ENCODE results near the gene DCHS2.

Gene DCHS2

DNA sequence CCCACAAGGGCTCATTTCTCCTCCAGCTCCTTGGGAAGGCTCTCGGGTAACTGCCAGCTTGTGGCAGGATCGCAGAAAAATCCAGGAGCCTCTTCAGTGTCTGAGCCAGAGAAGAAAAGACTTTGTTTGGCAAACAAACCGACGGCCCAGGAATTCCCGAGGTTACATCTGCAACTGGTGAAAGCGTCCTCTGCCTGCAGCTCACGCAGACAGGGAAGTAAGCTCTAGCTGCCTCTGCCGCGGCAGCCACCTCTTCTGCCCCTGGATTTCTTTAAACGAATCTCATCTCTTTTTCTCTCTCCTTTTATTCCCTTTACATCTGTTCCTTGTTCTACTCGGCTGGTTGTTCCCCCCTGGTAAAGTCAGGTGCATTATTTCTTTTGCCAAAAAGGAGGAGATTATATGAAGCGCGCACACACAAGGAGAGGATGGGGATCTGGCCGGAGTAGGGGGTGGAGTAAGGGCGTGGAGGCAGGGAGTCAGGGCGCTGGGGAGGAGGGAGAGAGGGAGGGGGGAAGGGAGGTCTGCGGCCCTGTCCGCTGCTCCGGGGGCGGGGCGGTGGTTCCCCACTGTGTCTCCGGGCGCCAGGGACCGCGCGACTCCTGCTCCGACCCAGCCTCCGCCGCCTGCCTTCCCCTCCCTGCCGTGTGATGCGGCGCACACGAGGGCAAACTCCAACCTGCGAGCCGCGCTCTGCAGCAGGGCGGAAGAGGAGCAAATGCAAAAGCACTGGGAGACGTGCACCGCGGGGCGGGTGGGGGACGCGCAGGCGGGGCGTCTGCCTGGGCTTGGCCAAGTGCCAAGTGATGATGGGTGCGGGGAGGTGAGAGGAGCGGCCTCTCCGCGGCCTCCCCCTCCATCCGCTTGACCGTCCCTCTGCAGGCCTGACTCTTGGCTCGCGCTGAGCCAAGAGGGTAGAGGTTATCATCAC lies at the start of gene DCHS2:
TSS of gene DCHS2 (minus strand) at position 459 of the 931 bp plus-strand sequence. CDS start at position 15, 444 bp downstream.
- DNase-seq, result no peak

- no peak for DNase-seq
These were observed 42.7 kb upstream of the DCHS2 start for GRCh38 chr4:154534296-154534695.

DNA sequence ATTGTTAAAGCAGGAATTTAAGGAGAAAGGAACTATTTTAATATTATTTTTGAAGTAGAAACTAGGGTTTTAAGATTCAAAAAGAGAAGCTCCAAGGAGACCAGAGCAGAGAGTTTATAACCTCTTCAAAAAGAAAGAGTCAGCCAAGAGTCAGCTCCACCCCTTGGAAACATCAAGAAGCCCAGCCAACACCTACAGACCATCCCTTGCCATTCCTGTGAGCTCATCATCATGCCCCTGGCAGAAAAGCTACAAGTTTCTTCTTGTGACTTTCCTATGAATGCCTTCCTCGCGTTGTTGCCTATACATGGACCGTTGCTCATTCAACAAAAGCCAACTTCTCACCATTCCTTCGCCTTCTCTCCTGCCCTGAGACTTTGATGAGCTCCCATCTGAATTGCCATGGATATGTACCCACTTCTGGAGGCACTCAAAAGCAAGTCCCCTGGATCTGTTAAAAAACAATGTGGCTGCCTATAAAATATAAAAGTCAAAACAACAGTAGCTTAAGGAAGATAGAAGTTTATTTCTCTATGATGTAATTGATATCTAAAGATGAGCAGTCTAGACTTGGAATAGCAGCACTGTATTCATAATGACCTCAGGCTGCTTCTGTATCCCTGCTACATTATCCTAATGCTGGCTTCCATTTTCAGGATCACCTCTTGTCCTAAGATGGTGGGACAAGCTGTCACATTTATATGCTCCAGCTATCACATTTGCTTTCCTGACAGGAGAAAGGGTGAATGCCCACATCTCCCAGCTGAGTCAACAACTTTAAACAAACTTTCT lies 38.3 kb upstream of the DCHS2 start:
- DNase-seq, result no peak

GRCh38 chr4:154528869-154529268 lies 37.3 kb upstream of the DCHS2 start:
- DNase-seq, result no peak

- DNase-seq, result no peak
These were observed 35.7 kb upstream of the DCHS2 start for GRCh38 chr4:154527308-154527707.

DNA sequence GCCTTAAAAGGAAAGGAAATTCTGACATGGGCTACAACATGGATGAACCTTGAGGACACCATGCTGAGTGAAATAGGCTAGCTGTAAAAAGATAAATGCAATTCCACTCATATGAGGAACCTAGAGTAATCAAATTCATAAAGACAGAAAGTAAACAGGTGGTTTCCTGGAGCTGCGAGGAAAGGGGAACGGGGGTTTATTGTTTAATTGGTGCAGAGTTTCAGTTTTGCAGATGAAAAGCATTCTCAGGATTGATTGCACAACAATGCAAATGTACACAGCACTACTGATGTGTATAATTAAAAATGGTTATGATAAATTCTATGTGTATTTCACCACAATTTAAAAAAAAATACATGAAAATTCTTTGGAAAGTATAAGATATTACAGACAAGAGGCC lies 34.6 kb upstream of the DCHS2 start:
- no peak for DNase-seq

- DNase-seq, result no peak
These were observed 30.0 kb upstream of the DCHS2 start for GRCh38 chr4:154521607-154522006.

- DNase-seq, result no peak
These were observed 27.6 kb upstream of the DCHS2 start for GRCh38 chr4:154519214-154519613.

GRCh38 chr4:154517591-154517990 lies 26.0 kb upstream of the DCHS2 start:
- DNase-seq, result no peak

- no peak for DNase-seq
These were observed 24.9 kb upstream of the DCHS2 start for GRCh38 chr4:154516318-154517029.

GRCh38 chr4:154511981-154512380 lies 20.4 kb upstream of the DCHS2 start:
- no peak for DNase-seq

GRCh38 chr4:154511548-154511947 lies 19.9 kb upstream of the DCHS2 start:
- no peak for DNase-seq

GRCh38 chr4:154507156-154507555 lies 15.6 kb upstream of the DCHS2 start:
- DNase-seq, result no peak

DNA sequence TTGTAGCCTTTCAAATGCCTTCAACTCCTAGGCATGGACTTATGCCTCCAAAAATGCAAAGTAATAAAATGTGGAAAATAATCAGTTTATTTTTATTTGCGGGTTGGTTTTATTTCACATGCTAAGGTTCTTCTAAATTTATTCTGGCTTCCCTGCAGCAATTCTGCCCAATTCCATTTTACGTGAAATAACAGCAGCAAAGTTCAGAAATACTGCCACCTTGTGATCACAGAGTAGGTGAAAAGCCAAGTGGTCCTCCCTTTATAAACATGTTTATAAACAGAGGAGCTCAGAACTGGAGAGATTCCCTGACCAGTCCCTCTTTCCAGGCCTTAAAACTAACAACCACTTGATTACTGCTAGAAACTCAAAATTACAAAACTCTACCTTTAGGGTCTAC lies 14.7 kb upstream of the DCHS2 start:
- no peak for DNase-seq

DNA sequence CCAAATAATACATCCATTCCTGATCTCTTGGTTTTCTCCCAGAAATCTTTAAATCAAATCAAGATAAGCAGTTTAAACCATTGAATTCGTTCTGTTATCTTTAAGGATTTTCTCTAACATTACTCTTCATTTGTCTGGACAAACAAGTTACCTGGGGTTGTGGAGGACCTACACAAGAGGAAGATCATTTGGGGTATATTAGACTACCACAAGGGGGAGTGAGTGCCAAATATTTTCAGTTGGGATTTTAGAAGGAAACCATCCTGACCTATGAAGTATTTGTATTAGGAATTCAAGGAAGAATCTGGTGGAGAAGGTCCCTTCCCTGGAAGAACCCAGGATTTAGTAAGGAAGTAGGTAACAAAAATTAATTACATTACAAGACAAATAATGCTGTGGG lies 12.0 kb upstream of the DCHS2 start:
- DNase-seq, result no peak

DNA sequence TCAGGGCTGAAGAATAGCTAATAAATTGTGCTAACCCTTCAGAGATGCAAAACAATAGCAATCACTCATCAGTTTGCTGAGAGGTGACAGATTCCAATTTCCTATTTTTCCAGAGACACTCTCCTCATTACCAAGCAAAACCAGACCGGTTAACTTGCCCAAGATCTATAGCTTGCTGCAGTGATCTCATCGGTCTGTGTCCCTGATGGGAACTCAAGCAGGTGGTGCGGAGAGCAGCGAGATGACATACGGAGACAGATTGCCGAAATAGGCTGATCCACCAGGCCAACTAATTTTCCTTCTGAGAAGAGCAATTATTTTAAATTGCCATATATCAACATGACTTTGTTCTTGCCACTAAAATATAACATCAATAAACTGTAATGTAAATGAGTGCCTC lies 10.5 kb upstream of the DCHS2 start:
- no peak for DNase-seq

DNA sequence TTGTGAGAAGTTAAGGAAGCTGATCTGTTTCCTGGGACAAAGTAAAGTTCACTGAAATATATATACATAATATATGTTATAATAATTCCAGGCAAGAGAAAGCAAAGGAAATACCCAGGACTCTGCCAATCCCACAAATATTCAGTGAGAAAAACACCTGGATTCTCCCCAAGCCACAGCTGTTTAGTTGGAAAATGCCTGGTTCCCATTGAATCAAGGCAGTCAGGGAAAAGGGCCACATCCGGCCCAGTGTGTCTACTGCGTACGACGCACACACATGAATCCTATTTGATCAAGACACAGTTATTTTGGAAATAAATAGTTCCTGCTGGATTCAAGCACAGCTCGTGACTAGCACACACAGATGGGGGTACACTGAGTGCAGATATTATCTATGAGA lies 6.3 kb upstream of the DCHS2 start:
- DNase-seq, result no peak

DNA sequence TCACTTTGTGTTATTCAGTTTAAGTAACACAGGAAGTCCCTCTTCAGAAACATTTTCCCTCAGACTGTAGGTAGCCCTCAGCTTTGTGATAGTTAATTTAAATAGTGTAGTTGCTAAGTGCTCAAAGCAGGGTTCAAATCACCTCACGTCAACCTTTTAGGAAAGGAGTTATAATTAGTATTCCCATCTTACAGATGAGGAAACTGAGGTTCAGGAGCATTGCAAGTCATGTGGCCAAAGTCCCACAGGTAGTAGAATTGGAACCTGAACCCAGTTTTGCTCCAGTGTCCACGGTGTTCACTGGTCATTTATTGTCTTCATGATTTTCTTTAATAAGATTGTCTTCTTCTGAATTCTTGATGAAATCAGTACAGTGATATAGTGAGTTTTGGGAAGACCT lies 4.3 kb upstream of the DCHS2 start:
- no peak for DNase-seq

DNA sequence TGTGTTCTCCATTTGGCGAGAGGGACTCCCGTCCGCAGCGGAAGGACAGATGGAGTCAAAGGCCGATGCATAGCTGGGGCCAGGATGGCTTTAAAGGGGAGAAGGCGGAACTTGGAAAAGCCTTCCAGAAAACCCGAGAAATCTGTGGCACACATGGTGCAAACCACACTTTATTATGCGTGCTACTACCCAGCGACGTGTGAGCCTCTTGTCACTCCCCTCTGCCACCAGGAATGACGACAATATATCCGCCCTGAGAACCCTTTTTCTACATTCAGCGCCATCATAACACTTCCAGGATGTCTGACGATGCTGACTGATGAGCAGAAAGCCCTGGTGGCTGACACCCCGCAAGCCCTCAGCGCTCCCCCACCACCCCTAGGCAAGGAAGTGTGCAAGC lies 689 bp upstream of the DCHS2 start:
- DNase-seq, result no peak

- DNase-seq, result no peak
These were observed 837 bp downstream of the DCHS2 start for GRCh38 chr4:154490583-154491340.

DNA sequence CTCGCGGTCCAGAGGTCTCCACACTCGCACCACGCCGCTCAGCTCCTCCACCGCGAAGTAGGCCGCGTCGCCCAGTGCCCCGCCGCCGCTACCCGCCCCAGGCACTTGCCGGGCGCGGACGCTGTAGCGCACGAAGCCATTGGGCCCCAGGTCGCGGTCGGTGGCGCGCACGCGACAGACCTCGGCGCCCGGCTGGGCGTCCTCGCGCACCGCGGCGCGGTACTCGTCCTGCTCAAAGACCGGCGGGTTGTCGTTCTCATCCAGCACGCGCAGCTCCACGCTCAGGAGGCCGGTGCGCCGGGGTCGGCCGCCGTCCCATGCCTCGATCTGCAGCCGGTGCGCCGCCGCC lies 1.4 kb downstream of the DCHS2 start:
- no peak for DNase-seq

DNA sequence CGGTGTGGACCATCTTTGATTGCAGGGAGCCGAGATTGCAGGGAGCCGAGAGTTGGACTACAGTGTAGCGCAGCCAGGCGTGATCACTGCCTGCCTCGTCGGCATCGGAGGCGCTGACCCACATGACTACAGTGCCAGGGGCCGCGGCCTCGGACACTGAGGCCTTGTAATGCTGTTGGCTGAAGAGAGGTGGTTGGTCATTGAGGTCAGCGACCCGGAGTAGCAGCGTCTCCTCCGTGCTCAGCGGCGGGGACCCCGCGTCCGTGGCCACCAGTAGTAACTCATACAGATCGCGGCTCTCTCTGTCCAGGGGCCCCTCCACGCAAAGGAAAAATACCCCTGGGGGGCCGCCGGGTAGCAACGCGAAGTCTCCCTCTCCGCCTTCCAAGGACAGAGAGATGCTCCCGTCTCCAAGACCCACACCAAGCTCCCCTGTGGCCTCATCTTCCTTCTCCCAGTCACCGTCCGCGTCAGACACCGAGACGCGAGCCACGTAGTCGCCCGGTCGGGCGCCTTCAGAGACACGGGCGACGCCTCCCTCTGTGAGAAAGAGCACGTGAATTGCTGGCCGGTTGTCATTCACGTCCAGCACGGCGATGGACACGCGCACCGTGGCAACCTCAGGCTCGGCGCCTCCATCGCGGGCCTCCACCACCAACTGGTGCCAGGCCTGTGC lies 1.9 kb downstream of the DCHS2 start:
- no peak for DNase-seq
